B cell (primary cell): ENCODE data around the gene MRO. TPM values are rescaled to one million over a fixed set of nuclear protein-coding genes. Genes with fewer than 3 reads are reported as not detected.

Source experiments
- ATAC-seq: fragments of 200-7000 bp; cut with Tn5 transposase; one replicate; pipeline ENCODE4 v1.10.0; 2021; ENCODE audit warnings: low read depth, mild to moderate bottlenecking, moderate number of reproducible peaks, moderate library complexity
- CTCF ChIA-PET: fragments of 350-600 bp; sonication (Branson Sonifier 250); formaldehyde crosslinking; loops from one replicate; lab custom pipeline; 2021; ENCODE audit warnings: antibody characterized with exemption, inconsistent platforms; lab: Charles Lee
- POLR2A ChIA-PET: fragments of 350-600 bp; sonication (Branson Sonifier 250); formaldehyde crosslinking; loops from one replicate; lab custom pipeline; 2021; ENCODE audit warnings: antibody characterized with exemption; lab: Charles Lee
- DNase-seq: peaks from one replicate; pipeline ENCODE4 v3.0.0; 2013
- H2AFZ ChIP-seq: 2 replicates; pipeline ENCODE4 v1.6.1; 2012; ENCODE audit warnings: mild to moderate bottlenecking, low read depth, low read length; ENCODE audit not compliant: insufficient read depth, poor library complexity, severe bottlenecking
- H3K27ac ChIP-seq, 2 donors: 1 replicate in 1 of 2; 2 replicates in 1 of 2; pipeline ENCODE4 v1.5.1; 2012 to 2013; ENCODE audit warnings: low read length in 2 of 2, mild to moderate bottlenecking in 2 of 2, moderate library complexity in 1 of 2
- H3K27me3 ChIP-seq, 4 experiments: fragments of 200-600 bp in 1 of 4; sonication (generic) in 1 of 4; replicated peaks in 1 of 4; 1 replicate in 2 of 4; 2 replicates in 2 of 4; pipeline versions ENCODE4 v1.6.1 to v1.7.0; 2013 to 2016; ENCODE audit warnings: low read length in 3 of 4, mild to moderate bottlenecking in 2 of 4, mixed read lengths in 1 of 4, moderate library complexity in 1 of 4; ENCODE audit not compliant: insufficient read depth in 4 of 4, control insufficient read depth in 3 of 4; ENCODE audit errors: control extremely low read depth in 1 of 4
- H3K36me3 ChIP-seq, 2 experiments: replicated peaks in 1 of 2; 1 replicate in 1 of 2; 2 replicates in 1 of 2; pipeline versions ENCODE4 v1.6.1 to v1.7.1; 2013; ENCODE audit warnings: low read length in 1 of 2; ENCODE audit not compliant: insufficient read depth in 2 of 2, control insufficient read depth in 1 of 2; ENCODE audit errors: control extremely low read depth in 1 of 2, extremely low read depth in 1 of 2
- H3K4me1 ChIP-seq, 2 donors: fragments of 200-600 bp in 1 of 2; sonication (generic) in 1 of 2; 1 replicate in 1 of 2; 2 replicates in 1 of 2; pipeline versions ENCODE4 v1.5.1 to v1.6.1; 2013 to 2017; ENCODE audit warnings: low read length in 2 of 2; ENCODE audit not compliant: control insufficient read depth in 2 of 2, insufficient read depth in 2 of 2
- H3K4me2 ChIP-seq: replicated peaks from 2 replicates; pipeline ENCODE3; 2012; ENCODE audit warnings: mild to moderate bottlenecking, low read depth, low read length; ENCODE audit not compliant: poor library complexity, severe bottlenecking
- H3K4me3 ChIP-seq, 5 experiments: fragments of 200-600 bp in 1 of 5; sonication (generic) in 1 of 5; 1 replicate in 3 of 5; 2 replicates in 2 of 5; pipeline versions ENCODE4 v1.5.1 to v1.7.0; 2011 to 2016; ENCODE audit warnings: low read length in 4 of 5, mild to moderate bottlenecking in 4 of 5, low read depth in 2 of 5, control low read depth in 1 of 5, moderate library complexity in 1 of 5; ENCODE audit not compliant: insufficient read depth in 1 of 5; ENCODE audit errors: control extremely low read depth in 1 of 5, extremely low read depth in 1 of 5
- H3K79me2 ChIP-seq: fragments of 200-600 bp; sonication (generic); one replicate; pipeline ENCODE4 v1.6.0; 2016; ENCODE audit warnings: low read length; ENCODE audit not compliant: control insufficient read depth, insufficient read depth
- H3K9ac ChIP-seq: fragments of 200-600 bp; sonication (generic); 2 replicates; pipeline ENCODE4 v1.6.1; 2017; ENCODE audit warnings: mild to moderate bottlenecking, low read length, moderate library complexity
- H3K9me3 ChIP-seq, 3 donors: one replicate each; pipeline versions ENCODE4 v1.6.1 to v1.7.1; 2013; ENCODE audit warnings: low read length in 2 of 3; ENCODE audit not compliant: control insufficient read depth in 2 of 3, insufficient read depth in 1 of 3; ENCODE audit errors: control extremely low read depth in 1 of 3
- H4K20me1 ChIP-seq: 2 replicates; pipeline ENCODE4 v1.6.0; 2012; ENCODE audit warnings: mild to moderate bottlenecking, low read length; ENCODE audit not compliant: insufficient read depth, control insufficient read depth, poor library complexity, severe bottlenecking
- H3K27ac Mint-ChIP-seq: one replicate; pipeline ENCODE4 v1.8.0; 2021; ENCODE audit warnings: mixed read lengths
- H3K27me3 Mint-ChIP-seq: one replicate; pipeline ENCODE4 v1.8.0; 2021; ENCODE audit warnings: mixed read lengths
- H3K4me1 Mint-ChIP-seq: one replicate; pipeline ENCODE4 v1.8.0; 2021; ENCODE audit warnings: mixed read lengths
- H3K4me3 Mint-ChIP-seq: one replicate; pipeline ENCODE4 v1.8.0; 2021; ENCODE audit warnings: mixed read lengths
- H3K9me3 Mint-ChIP-seq: one replicate; pipeline ENCODE4 v1.8.0; 2022; ENCODE audit warnings: mixed read lengths; ENCODE audit not compliant: insufficient read depth
- EZH2 ChIP-seq: IDR thresholded peaks from 2 replicates; pipeline ENCODE4 v1.6.1; 2012; ENCODE audit warnings: borderline replicate concordance, low read depth, mild to moderate bottlenecking, moderate library complexity, low read length; ENCODE audit not compliant: insufficient read depth, poor library complexity, severe bottlenecking
- WGBS: methylation state at CpG from one replicate; pipeline ENCODE4 v1.1.5; 2013; ENCODE audit warnings: missing lambda C conversion rate; ENCODE audit not compliant: insufficient coverage; 5-methylcytosine and 5-hydroxymethylcytosine counted together
- intact Hi-C: fragments of 100-400 bp; cut with micrococcal nuclease; formaldehyde crosslinking; loops from one replicate; pipeline ENCODE4 v1.10.0; 2022
- polyA plus RNA-seq: library from polyadenylated mRNA; depleted of rRNA; stranded (reverse); fragments of >200 nt; gene quantifications from 2 replicates; pipeline ENCODE4 v1.2.3, GENCODE V29; 2012
- total RNA-seq, 2 donors: library from RNA; stranded (reverse); fragments of 120-200 nt in 1 of 2; gene quantifications; 1 replicate in 1 of 2; 2 replicates in 1 of 2; pipeline versions ENCODE4 v1.2.3 to v1.2.4, GENCODE V29; 2013 to 2022
- TF ChIP-seq, protein P1 (sequence below): fragments of 200-600 bp; IDR thresholded peaks from one replicate; pipeline ENCODE4 v1.8.0; 2022; ENCODE audit warnings: antibody characterized with exemption, mild to moderate bottlenecking

Gene MRO
- total and polyA plus RNA-seq, 2 donors (not counting 1 experiment from before 2014, with no cell fraction given), result not detected

DNA sequence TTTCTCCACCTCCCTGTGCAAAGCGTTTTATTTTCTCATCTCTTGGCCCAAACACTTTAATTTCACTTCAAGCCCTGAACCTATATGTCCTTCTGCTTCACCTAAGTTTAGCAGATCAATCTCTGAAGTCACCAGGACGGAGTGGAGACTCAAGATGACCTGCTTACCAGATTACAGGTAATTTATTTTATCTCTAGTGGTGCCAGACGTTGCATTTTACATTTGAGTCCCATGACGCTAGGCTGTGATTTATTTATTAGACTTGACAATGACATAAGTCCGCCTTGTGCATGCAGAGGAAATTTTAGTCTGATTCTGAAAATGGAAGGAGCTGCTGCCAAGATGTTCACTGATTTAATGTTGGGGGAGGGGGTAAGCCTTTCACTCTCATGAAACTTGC, 73.9 kb downstream of the MRO start:
- Histone ChIP-seq H3K27me3 (peaks cover 0 to 25% (median 3%) of the 10 kb centered on the region in 4 experiments), H3K27ac (no peak overlapping the region), H3K9ac (no peak overlapping the region), H3K4me2 (no peak overlapping the region), H4K20me1 (no peaks in the 10 kb centered on the region), H3K4me3 (no peak overlapping the region), H3K79me2 (no peaks in the 10 kb centered on the region), H3K4me1 (no peaks in the 10 kb centered on the region), H2AFZ (no peak overlapping the region), H3K36me3 (no peaks in the 10 kb centered on the region), H3K9me3 (peaks cover 0 to 11% (median 5%) of the 10 kb centered on the region in 3 donors)
- intact Hi-C loops, result no loop called here
- TF ChIP-seq EZH2, result no peak
- TF ChIP-seq, protein P1, sequence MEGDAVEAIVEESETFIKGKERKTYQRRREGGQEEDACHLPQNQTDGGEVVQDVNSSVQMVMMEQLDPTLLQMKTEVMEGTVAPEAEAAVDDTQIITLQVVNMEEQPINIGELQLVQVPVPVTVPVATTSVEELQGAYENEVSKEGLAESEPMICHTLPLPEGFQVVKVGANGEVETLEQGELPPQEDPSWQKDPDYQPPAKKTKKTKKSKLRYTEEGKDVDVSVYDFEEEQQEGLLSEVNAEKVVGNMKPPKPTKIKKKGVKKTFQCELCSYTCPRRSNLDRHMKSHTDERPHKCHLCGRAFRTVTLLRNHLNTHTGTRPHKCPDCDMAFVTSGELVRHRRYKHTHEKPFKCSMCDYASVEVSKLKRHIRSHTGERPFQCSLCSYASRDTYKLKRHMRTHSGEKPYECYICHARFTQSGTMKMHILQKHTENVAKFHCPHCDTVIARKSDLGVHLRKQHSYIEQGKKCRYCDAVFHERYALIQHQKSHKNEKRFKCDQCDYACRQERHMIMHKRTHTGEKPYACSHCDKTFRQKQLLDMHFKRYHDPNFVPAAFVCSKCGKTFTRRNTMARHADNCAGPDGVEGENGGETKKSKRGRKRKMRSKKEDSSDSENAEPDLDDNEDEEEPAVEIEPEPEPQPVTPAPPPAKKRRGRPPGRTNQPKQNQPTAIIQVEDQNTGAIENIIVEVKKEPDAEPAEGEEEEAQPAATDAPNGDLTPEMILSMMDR, result no peak
- Mint-ChIP-seq H3K4me3 (no peak overlapping the region), H3K27me3 (peaks cover 38% of the 10 kb centered on the region), H3K27ac (no peak overlapping the region), H3K9me3 (no peaks in the 10 kb centered on the region), H3K4me1 (no peaks in the 10 kb centered on the region)
- ChIA-PET POLR2A (no interaction called here), CTCF (no interaction called here)
- 94% methylated on average over 3 of the region's 5 CpGs for WGBS
- DNase-seq, result no peak
- ATAC-seq, result no peak

Other genes starting within 250 kb of the MRO start
- gene ME2, start 59.1 kb upstream of the MRO start, total RNA-seq, result 55.4 and 57.8 TPM in 2 replicates
- gene ME2, start 59.1 kb upstream of the MRO start, polyA plus RNA-seq, result 28.4 and 33.7 TPM in 2 replicates
- gene ELAC1, start 148.0 kb upstream of the MRO start, total RNA-seq, result 9.9 and 10.0 TPM in 2 replicates
- gene ELAC1, start 148.0 kb upstream of the MRO start, polyA plus RNA-seq, result 3.8 and 4.5 TPM in 2 replicates
- gene SMAD4, start 210.2 kb upstream of the MRO start, total RNA-seq, result 136 and 146 TPM in 2 replicates
- 34.8 and 39.1 TPM in 2 replicates for gene SMAD4, start 210.2 kb upstream of the MRO start, polyA plus RNA-seq